GM10847 (cell line): ENCODE results near the gene PNLIP.

ENCODE experiments used
- POLR2A ChIP-seq: IDR thresholded peaks from 2 replicates; pipeline ENCODE4 v1.6.1; 2011; ENCODE audit not compliant: insufficient read length; ENCODE audit errors: extremely low read depth

The PNLIP gene

GRCh38 chr10:116599991-116600390 is 54.3 kb downstream of the PNLIP start:
- TF ChIP-seq POLR2A, result no peak

DNA sequence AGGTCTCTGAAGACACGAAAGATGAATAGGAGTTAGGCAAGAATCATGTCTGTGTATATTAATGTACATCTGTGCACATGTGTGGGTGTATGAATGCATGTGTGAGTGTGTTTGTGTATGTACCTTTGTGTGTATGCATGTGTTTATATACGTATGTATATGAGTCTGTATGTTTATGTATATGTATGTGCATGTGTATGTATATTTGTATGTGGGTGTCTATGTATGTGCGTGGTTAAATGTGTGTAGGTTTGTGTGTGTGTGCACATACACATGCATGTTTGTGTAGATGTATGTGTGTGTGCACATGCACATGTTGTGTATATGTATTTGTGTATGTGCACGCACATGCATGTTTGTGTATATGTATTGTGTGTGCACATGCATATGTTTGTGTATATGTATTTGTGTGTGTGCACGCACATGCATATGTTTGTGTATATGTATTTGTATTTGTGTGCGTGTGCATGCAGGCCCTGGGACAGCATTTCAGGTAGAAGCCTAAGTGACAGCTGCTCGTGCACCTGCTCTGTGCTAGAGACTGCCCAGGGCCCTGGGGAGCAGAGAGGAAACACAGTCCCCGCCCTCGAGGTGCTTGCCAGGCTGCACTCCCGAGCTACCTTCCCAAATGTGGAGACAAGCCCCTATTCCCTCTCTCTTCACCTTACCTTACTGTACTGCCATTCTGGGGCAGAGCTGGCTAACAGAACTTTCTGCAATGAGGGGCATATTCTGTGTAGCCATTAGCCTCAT is 57.1 kb downstream of the PNLIP start:
- no peak for TF ChIP-seq POLR2A

DNA sequence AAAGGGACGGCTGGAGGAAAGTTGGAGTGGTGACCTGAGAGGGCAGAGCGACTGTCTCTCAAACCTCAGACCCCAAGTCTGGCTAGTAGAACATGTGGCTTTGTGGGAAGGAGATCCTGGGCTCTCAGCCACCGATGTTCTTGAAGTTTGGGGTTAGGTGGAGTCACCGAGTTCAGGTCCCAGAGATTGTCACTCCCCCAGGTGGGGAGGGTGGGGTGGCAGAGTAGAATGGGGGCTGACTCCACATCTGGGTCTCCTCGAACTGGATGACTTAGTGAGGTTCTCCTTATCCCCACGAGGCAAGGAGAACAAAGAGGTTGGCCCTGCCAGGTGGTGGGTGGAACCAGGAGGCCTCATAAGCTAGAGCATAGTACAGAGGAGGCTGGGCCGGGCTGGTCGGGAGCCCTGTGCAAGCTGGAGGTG is 60.3 kb downstream of the PNLIP start:
- no peak for TF ChIP-seq POLR2A

GRCh38 chr10:116607336-116607735 is 61.6 kb downstream of the PNLIP start:
- TF ChIP-seq POLR2A, result no peak

DNA sequence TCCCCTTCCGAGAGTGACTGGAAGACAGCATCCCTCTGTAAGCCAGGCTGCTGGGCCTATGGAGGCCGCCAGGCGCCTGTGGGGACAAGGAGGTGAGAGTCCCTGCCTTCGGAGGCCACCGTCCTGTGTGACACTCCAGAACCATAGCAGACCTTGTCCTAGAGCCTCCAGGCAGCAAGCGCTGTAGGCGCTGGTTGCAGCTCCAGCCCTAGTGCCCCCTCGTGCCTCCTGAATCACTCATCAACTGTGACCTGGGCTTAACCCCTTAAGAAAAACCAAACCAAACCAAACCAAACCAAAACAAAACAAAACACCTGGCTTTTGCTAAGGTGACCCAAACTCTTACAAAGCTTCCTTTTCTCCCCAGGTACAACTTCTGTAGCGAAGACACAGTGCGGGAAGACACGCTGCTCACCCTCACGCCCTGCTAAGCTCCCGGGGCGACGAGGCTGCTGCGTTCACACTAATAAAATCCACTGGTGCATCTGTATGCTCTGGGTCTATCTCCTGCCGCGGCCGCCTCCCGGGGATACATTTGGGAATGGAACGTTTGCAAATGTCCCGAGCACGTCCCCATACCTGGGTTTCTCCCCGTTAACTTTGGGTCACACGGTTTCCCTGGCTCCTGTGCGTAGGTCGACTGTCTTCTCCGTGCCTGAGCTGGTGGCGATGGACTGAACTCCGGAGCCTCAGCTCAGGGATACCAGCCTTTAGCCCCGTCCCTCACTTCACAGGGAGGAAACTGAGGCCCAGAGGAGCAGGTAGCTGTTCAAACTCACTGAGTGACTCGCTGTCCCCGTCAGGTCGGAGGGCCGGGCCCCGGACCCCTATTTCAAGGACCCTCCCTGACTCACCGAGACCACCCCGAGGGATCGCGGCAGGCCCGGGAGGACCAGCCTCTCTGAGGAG is 63.2 kb downstream of the PNLIP start:
- TF ChIP-seq POLR2A, result no peak

- no peak for TF ChIP-seq POLR2A
These were observed 64.9 kb downstream of the PNLIP start for GRCh38 chr10:116610443-116611152.

GRCh38 chr10:116611153-116611545 is 65.4 kb downstream of the PNLIP start:
- TF ChIP-seq POLR2A, result no peak

GRCh38 chr10:116612107-116612769 is 66.5 kb downstream of the PNLIP start:
- TF ChIP-seq POLR2A, result no peak

- no peak for TF ChIP-seq POLR2A
These were observed 67.7 kb downstream of the PNLIP start for GRCh38 chr10:116613471-116613870.

DNA sequence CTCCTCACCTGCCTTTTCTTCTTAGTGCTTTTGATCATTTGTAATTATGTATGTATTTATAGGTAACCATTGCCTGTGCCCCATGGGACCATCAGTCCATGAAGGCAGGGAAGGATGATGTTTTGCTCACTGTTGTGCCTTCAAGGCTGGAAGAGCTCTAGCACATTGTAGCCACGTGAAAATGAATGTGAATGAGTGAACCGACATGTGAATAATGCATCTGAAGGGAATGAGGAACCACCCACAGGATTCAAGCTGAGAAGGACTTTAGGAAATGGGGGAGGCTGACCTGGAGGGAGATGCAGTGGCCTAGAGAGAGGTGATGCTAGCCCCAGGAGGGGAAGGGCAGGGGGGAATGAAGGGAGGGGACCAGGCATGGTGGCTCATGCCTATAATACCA is 69.1 kb downstream of the PNLIP start:
- no peak for TF ChIP-seq POLR2A

DNA sequence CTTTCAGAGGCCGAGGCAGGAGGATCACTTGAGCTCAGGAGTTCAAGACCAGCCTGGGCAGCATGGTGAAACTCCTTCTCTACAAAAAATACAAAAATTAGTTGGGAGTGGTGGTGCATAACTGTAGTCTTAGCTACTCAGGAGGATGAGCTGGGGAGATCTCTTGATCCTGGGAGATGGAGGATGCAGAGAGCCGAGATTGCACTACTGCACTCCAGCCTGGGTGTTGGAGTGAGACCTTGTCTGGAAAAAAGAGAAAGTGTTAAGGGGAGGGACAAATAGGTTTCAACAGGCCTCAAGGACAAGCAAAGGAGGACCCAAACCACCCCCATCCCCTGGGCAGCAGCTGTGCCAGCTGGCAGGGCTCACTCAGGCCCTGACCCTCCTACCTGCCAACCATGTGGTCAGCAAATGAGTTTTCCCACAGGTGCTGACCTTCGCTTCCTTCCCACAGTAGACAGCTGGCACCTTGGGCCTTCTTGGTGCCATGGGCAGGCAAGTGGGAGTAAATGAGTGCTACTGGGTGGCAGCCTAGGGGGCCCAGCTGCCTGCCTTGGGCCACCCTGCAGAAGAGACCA is 69.6 kb downstream of the PNLIP start:
- TF ChIP-seq POLR2A, result no peak
